Cerebellar cortex (tissue), 1 donor: ENCODE measurements around the gene RNASE13.

ENCODE experiments used
- DNase-seq: peaks from one replicate; pipeline ENCODE4 v3.0.0-alpha.2; 2015; ENCODE audit warnings: low spot score

RNASE13 gene, protein sequence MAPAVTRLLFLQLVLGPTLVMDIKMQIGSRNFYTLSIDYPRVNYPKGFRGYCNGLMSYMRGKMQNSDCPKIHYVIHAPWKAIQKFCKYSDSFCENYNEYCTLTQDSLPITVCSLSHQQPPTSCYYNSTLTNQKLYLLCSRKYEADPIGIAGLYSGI

DNA sequence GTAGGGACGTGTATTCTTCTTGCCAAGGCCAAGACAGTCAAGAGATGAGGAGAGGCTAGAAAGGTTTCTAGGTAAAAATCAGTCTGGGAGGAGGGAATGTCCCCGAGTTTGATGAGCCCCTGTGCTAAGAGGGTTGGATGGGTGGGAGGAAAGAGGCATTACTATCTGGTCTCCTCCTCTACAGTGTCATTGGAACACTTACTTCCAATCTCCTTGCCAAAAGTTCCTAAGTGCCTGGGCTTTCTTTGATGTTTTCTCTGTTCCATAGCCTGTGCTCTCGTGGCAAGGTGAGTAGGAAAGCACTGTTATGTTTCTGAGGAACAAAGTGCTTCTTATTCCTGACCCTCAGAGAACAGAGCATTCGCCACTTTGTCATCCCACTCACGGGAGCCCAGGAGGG, at the start of gene RNASE13:
TSS of gene RNASE13 (minus strand) at position 101 of the 400 bp plus-strand sequence. CDS start 519 bp downstream, outside the sequence.
- no peak for DNase-seq

DNA sequence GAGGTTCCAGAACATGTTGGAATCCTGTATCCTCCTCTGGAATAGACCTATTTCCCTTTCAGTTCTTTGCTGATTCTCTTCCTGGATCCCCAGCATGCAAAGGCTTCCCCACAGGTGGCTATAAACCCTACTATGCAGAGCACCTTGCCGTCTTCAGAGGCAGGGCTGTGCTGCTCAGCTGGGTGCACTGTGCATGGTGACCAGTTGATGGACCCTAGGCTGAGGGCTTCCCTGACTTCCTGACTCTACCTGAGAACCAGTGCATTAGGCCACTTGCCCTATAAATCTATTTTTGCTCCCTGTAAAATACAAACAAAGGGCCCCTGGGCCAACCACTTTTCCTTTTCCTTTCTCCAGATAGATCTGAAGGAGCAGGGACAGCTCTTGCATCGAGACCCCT, 49.8 kb upstream of the RNASE13 start:
- DNase-seq, result no peak

DNA sequence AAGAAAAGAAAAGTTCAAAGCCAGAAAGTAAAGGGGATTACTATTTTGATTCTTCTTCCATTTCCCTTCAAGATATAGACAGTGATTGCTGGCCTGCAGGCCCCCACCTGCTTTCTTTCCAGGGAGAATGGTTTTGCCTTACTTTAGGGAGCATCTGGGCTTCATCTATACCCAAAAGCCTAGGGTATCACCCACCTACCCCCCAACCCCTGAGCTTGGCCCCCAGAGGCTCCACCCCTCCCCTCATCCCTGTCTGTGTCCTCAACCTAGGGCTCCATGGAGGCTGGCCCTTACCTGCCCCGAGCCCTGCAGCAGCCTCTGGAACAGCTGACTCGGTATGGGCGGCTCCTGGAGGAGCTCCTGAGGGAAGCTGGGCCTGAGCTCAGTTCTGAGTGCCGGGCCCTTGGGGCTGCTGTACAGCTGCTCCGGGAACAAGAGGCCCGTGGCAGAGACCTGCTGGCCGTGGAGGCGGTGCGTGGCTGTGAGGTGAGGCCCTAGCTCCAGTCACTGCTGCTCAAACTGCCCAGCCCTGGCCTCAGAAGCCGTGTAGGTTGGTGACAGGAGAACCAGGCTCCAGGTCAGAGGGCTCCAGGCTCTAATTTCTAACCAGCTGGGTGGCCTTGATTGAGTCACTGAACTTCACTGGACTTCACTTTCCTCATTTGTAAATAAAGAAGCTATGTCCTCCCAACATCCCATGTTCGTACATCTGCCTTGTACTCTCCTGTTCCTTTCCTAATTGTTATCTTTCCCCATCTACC, 49.1 kb upstream of the RNASE13 start:
- no peak for DNase-seq

DNA sequence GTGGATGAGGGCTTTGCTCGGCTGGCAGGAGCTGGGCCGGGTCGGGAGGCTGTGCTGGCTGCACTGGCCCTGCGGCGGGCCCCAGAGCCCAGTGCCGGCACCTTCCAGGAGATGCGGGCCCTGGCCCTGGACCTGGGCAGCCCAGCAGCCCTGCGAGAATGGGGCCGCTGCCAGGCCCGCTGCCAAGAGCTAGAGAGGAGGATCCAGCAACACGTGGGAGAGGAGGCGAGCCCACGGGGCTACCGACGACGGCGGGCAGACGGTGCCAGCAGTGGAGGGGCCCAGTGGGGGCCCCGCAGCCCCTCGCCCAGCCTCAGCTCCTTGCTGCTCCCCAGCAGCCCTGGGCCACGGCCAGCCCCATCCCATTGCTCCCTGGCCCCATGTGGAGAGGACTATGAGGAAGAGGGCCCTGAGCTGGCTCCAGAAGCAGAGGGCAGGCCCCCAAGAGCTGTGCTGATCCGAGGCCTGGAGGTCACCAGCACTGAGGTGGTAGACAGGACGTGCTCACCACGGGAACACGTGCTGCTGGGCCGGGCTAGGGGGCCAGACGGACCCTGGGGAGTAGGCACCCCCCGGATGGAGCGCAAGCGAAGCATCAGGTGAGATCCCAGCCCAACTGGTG, 47.0 kb upstream of the RNASE13 start:
- DNase-seq, result no peak

DNA sequence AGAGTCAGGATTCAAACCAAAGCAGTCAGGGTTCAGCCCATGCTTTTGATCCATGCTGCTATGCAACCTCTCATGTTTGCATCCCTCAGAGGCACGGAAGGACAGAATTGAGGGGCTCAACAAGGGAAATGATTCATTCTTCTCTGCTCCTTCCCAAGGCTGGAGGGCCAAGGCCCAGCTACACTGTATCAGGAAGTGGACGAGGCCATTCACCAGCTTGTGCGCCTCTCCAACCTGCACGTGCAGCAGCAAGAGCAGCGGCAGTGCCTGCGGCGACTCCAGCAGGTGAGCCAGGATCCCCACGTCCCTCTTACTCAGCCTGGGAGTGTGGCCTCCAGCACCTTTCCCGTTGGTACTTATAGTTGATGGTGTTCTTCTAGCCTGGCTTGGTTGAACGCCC, 44.1 kb upstream of the RNASE13 start:
- no peak for DNase-seq

DNA sequence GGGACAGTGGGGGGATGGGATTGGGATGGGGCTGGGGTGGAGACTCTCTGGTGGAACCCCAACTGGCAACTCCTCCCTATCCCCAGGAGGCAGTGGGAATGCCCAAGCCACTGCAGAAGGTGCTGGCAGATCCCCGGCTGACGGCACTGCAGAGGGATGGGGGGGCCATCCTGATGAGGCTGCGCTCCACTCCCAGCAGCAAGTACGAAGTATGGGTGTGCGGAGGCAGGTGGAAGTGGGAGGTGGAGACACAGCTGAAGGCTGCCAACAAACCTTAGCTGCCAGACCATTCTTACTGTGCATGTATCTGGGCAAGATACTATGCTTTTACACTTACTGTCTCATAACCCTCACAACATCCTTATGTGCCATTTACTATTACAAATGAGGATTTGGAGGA, 43.7 kb upstream of the RNASE13 start:
- no peak for DNase-seq

DNA sequence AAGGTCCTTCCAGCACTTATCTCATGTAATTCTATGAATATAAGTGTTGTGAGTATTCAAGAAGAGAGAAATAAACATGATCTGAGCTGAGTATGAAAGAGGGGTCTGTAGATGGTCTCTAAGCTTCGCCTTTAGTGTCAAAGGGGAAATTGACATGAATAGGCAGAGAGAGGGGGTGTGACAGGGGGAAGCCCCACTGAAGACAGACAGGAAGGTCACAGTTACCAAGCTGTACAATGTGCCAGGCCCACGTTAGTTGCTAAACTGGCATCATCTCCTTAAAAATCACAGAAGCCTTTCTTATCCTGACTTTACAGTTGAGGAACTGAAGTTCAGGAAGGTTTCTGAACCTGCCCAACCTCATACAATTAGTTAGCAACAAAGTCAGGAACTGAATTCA, 43.1 kb upstream of the RNASE13 start:
- DNase-seq, result no peak

DNA sequence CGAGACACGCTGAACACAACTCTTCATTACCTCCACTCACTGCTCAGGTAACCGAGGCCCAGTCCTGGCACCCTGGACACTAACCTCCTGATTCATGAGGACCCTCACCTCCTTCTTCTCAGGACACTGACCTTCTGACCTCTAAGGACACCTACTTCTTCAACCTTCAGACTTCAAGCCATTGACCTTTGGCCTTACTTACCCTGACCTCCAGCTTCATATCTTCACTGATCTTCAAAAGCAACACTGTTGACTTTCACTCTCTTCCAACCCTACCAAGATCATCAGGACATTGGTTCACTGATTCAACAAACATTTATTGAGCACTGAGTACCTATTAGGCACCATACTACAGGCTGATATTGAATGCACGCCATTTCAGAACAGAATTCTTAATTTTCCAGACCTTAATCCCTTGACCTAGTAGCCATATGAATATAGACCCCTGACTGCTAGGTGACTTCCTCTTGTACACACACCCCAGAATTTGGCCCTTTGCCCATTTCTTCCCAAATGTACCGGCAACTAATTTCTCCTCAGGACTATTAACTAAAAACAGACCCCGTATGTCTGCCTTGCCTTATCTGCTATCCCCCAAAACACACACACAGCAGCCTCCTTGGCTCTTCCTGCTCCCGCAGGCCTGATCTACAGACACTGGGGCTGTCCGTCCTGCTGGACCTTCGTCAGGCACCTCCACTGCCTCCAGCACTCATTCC, 41.3 kb upstream of the RNASE13 start:
- no peak for DNase-seq

DNA sequence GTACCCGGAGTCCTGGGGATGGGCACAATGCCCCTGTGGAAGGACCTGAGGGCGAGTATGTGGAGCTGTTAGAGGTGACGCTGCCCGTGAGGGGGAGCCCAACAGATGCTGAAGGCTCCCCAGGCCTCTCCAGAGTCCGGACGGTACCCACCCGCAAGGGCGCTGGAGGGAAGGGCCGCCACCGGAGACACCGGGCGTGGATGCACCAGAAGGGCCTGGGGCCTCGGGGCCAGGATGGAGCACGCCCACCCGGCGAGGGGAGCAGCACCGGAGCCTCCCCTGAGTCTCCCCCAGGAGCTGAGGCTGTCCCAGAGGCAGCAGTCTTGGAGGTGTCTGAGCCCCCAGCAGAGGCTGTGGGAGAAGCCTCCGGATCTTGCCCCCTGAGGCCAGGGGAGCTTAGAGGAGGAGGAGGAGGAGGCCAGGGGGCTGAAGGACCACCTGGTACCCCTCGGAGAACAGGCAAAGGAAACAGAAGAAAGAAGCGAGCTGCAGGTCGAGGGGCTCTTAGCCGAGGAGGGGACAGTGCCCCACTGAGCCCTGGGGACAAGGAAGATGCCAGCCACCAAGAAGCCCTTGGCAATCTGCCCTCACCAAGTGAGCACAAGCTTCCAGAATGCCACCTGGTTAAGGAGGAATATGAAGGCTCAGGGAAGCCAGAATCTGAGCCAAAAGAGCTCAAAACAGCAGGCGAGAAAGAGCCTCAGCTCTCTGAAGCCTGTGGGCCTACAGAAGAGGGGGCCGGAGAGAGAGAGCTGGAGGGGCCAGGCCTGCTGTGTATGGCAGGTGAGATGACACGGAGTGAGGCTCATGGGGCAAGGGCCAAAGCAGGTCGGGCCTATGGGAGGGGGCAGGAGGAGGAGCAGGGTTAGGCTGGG, 40.0 kb upstream of the RNASE13 start:
- DNase-seq, result peak; percentile 72

DNA sequence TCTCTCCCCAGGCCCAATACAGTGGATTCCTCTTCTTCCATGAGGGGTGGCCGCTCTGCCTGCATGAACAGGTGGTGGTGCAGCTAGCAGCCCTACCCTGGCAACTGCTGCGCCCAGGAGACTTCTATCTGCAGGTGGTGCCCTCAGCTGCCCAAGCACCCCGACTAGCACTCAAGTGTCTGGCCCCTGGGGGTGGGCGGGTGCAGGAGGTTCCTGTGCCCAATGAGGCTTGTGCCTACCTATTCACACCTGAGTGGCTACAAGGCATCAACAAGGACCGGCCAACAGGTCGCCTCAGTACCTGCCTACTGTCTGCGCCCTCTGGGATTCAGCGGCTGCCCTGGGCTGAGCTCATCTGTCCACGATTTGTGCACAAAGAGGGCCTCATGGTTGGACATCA, 39.3 kb upstream of the RNASE13 start:
- no peak for DNase-seq

DNA sequence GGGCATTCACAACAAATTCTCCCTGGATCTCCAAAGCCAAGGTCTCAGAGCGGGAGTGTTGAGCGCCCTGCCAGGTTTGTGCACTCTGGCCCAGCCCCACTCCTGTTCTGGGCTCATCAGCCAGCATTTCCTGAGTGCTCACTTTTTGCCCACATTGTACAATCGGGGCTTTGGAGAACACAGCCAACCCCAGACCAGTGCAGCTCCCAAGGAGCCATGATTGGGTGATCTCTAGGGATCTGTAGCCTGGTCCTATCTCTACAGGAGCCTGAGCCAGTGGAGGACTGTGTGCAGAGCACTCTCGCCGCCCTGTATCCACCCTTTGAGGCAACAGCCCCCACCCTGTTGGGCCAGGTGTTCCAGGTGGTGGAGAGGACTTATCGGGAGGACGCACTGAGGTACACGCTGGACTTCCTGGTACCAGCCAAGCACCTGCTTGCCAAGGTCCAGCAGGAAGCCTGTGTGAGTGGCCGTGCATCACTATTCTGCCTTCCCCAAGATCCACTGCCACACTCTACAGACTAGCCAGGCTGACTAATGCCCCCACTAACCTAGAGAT, 38.3 kb upstream of the RNASE13 start:
- peak; percentile 20 for DNase-seq

DNA sequence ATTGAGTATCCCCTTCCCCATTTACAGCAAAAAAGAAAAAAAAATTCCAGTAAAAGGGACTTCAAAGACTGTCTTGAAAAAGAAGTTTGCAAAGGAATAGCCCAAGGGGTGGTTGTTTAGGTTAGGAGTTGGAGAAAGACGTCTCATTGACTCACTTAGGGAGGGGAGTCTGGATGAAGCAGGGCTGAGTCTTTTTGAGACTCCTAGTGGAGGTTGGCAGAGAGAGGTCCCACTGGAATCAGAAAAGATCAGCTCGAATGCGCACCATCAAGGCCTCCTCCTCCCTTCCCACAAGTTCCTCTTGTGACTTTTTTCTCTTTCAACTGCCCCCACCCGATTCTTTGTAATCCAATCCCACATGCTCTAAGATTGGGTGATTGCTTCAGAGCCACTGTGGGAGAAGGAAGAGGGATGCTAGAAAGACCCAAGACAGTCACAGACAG, 37.4 kb upstream of the RNASE13 start:
- DNase-seq, result peak; percentile 27

DNA sequence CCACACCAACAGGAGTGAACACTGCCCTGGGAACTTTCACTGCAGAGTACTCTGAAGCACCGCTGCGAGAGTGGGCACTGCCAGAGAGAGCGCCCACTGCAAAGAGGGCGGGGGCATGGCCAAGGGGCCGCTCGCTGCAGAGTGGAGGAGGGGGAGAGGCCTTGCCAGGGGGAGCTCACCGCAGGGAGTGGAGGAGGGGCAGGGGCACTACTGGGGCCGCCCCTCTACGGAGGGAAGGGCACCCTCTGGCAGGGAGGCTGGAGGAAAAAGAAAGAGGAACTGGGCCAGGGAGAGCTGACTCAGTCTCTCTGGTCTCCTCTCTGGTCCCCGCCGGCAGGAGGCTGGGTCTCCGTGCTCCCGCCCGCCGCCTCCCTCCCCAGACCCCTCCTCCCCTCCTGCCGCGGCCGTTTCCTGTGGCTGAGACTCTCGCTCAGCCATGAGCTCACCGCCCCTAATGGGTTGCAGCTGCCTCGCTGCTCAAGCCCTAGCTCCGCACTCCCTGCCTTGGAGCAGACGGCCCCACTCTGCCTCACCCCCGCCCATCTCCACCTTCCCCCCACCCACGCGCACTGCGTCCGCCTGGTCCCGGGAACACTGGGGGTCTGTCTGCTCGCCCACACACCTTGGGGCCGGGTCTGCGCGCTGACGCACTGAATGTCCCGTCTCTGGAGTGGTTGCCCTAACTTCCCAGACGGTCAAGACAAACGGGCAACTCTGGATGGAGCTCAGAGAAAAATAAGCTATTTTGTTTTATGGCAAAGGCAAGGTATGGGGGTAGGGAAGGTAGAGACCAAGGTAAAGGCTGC, 36.8 kb upstream of the RNASE13 start:
- peak; percentile 62 for DNase-seq

DNA sequence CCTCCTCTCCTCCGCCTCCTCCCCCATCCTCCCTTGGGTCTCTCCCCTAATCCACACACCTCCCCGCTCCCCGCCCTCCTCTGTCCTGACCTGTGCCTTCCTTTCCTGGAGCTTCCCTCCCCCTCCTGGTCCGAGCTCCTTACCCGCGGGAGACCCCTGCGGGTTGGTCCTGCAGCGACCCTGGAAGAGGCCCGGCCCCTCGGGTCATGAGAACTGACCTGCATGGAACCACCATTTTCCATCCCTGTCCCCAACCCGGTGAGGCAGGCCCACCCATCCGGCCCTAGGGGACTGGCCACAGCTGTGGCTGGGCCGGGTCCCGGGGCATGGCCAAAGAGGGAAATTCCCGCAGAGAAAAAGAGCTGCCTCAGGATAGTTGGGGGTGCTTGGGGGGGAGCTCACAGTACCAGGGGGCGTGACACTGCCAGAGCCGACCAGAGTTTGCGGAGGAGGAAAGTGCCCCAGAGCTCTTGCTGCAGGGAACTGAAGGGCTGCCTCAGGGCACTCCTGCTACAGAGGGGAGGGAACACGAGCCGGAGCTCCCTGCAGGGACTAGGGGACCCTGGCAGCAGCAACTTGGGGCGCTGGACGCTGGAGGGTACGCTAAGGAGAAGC, 36.1 kb upstream of the RNASE13 start:
- peak; percentile 61 for DNase-seq

DNA sequence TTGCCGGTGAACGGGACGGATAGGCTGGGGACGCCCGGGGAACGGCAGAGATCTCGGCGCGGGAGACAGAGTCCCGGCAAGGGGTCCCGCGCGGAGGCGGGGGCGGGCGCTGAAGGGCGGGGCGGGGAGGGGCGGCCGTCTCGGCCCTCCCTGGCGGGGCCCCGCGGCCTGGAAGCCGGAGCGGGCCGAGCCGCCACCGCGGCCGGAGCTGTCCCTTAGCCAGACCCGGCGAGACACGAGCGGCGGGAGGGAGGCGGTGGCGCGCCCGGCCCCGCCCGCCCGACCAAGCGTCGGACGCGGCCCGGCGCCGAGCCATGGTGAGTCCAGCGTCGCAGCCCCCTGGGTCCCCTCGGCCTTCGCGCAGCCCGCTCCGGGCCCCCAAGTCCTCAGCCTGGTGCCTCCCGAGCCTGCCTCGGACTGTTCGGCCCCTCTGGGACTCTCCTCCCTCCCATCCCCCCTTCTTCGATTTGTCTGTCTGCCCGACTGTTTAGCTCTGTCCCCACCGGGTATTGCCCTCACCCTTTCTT, 35.5 kb upstream of the RNASE13 start, which contains the start of gene ARHGEF40:
TSS of gene ARHGEF40 (plus strand) at position 222 of the 527 bp plus-strand sequence. CDS start at position 315, 93 bp downstream.
- peak; percentile 65 for DNase-seq

DNA sequence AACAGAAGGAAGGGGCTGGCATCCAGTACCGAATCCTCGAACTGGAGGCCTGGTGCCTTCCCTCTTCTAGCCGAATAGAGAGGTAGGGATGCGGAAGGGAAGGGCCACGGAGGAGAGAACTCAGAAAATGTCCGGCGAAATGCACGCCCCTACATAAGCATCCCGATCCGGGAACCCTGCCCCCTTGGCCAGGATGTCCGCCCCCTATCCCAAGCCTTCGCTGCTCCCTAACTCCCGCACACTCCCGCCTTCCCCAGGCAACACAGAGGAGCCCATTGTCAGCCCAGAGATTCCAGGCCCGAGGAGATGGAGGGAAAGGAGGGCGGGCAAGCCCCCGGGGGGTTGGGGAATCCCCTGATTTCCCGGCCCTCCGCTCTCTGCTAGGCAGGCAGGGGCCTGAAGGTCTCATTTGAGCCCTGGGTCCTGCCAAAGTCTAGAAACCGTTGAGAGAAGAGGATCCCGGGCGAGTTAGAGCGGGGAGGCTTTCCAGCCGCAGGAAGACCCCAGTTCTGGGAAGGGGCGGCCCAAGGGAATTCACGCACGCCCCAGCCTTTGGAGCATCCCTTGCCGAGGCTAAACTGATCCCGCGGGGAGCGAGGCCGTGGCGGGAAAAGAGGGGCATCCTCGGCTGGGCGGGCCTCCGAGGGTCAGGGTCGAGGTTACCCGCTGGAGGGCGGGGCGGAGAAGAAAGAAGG, 34.9 kb upstream of the RNASE13 start:
- DNase-seq, result peak; percentile 53

DNA sequence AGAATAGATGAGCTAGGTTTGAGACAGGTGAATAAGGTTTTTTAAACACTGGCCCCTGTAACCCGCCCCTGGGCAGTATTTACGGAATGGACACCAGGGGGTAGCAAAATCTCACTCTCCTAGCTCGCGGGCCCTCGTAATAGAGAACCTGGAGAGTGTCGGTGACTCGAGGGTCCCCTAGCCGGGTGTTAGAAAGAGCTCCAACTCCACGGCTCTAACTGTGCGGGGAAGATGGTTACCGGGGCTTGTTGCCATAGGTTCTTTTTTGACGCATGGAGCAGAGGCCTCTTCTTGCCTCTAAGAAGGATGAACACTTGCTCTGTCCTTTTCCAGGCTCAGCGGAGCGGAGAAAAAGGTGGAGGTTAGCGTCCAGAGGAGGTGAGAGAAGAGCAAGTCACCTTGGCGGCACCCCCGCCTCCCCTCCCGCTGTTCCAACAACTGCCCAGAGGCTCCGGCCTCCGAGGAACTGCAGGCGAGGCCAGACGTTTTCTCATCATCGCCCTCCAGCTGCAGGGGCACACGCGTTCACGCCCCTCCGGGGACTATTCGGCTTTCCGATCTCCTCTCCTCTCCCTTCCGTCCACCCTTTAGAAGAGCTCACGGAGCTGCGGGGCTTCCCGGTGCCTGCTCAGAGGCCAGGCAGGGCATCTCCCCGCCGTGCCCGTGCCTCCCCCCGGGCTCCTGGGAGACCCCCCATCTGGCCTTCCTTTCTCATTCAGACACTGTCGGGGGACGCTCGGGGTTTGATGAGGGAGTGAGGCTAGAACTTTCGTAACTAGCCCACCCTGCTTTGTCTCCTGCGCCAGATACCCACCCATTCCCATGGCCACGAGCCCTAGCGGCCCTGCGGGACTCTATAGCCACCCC, 34.1 kb upstream of the RNASE13 start:
- DNase-seq, result peak; percentile 84
